ENCODE results near the gene DSG2.

DSG2 gene

GRCh38 chr18:31596081-31596872 lies 98.3 kb downstream of the DSG2 start:
- H3K9me3 ChIP-seq (ENCODE audit: insufficient read depth, low read length, severe bottlenecking): no peaks in the 10 kb centered on the region
- H3K4me2 ChIP-seq (ENCODE audit: insufficient read depth, low read length): no peak overlapping the region
- H4K20me1 ChIP-seq (ENCODE audit: insufficient read depth, low read length): no peaks in the 10 kb centered on the region
- H3K9ac ChIP-seq (ENCODE audit: low read depth, low read length): no peak overlapping the region
- ATAC-seq (ENCODE audit: insufficient read depth, low read depth) (no peak), DNase-seq (no peak)
- H3K79me2 ChIP-seq (ENCODE audit: insufficient read depth, low read length): no peaks in the 10 kb centered on the region
- H3K27ac ChIP-seq (ENCODE audit: low read length): no peak overlapping the region
- H3K36me3 ChIP-seq (ENCODE audit: insufficient read depth, low read length): no peaks in the 10 kb centered on the region
- TF ChIP-seq CTCF (IDR thresholded peaks at IDR 0.05; ENCODE audit: borderline replicate concordance, extremely low read depth, low read length, poor library complexity, severe bottlenecking): no peak
- no peak for TF ChIP-seq EZH2 (IDR thresholded peaks at IDR 0.05; ENCODE audit: borderline replicate concordance, low read depth, low read length, severe bottlenecking)
- no peak overlapping the region for H3K4me3 ChIP-seq (ENCODE audit: low read depth in 1 of 2, low read length in 2 of 2)
- no peak overlapping the region for H2AFZ ChIP-seq (ENCODE audit: low read depth, low read length)
- H3K4me1 ChIP-seq (ENCODE audit: insufficient read depth, low read length): no peaks in the 10 kb centered on the region
- no peaks in the 10 kb centered on the region for H3K27me3 ChIP-seq (ENCODE audit: insufficient read depth, low read length, poor library complexity)

GRCh38 chr18:31598021-31598805 lies 100.2 kb downstream of the DSG2 start:
- H3K27me3 ChIP-seq (ENCODE audit: insufficient read depth, low read length, poor library complexity): no peaks in the 10 kb centered on the region
- H2AFZ ChIP-seq (ENCODE audit: low read depth, low read length): no peak overlapping the region
- no peaks in the 10 kb centered on the region for H3K79me2 ChIP-seq (ENCODE audit: insufficient read depth, low read length)
- TF ChIP-seq EZH2 (IDR thresholded peaks at IDR 0.05; ENCODE audit: borderline replicate concordance, low read depth, low read length, severe bottlenecking): no peak
- TF ChIP-seq CTCF (IDR thresholded peaks at IDR 0.05; ENCODE audit: borderline replicate concordance, extremely low read depth, low read length, poor library complexity, severe bottlenecking): no peak
- H4K20me1 ChIP-seq (ENCODE audit: insufficient read depth, low read length): no peaks in the 10 kb centered on the region
- H3K4me3 ChIP-seq (ENCODE audit: low read depth in 1 of 2, low read length in 2 of 2): no peak overlapping the region
- no peak overlapping the region for H3K9ac ChIP-seq (ENCODE audit: low read depth, low read length)
- ATAC-seq (ENCODE audit: insufficient read depth, low read depth) (no peak), DNase-seq (no peak)
- no peak overlapping the region for H3K4me2 ChIP-seq (ENCODE audit: insufficient read depth, low read length)
- H3K4me1 ChIP-seq (ENCODE audit: insufficient read depth, low read length): no peaks in the 10 kb centered on the region
- no peaks in the 10 kb centered on the region for H3K36me3 ChIP-seq (ENCODE audit: insufficient read depth, low read length)
- H3K27ac ChIP-seq (ENCODE audit: low read length): no peak overlapping the region
- H3K9me3 ChIP-seq (ENCODE audit: insufficient read depth, low read length, severe bottlenecking): no peaks in the 10 kb centered on the region
